HepG2 (cell line): ENCODE measurements around the gene CYSTM1. TPM values are rescaled to one million over a fixed set of nuclear protein-coding genes. Genes with fewer than 3 reads are reported as not detected.
A peak's percentile ranks its signal among the peaks of the same experiment; 100 is the strongest.

Source experiments
- ARID2 ChIP-seq: sonication (generic); formaldehyde crosslinking; IDR thresholded peaks from 2 replicates; pipeline ENCODE4 v1.8.1; 2022; ENCODE audit warnings: mild to moderate bottlenecking, missing genetic modification reagents, borderline replicate concordance
- DPF2 ChIP-seq: sonication (generic); formaldehyde crosslinking; IDR thresholded peaks from 2 replicates; pipeline ENCODE4 v1.4.0; 2020; ENCODE audit warnings: mild to moderate bottlenecking, low read depth, missing genetic modification reagents, borderline replicate concordance
- EP300 ChIP-seq, 3 experiments: sonication (generic) in 1 of 3; formaldehyde crosslinking in 1 of 3; IDR thresholded peaks; 2 replicates each; pipeline versions ENCODE4 v1.5.1 to v1.6.1; 2011 to 2020; ENCODE audit warnings: low read depth in 2 of 3, low read length in 2 of 3, borderline replicate concordance in 1 of 3, improper control_type of control experiment in 1 of 3, mild to moderate bottlenecking in 1 of 3, missing genetic modification reagents in 1 of 3, moderate library complexity in 1 of 3
- FOSL2 ChIP-seq: sonication (generic); formaldehyde crosslinking; IDR thresholded peaks from 2 replicates; pipeline ENCODE4 v1.4.0; 2020; ENCODE audit warnings: missing genetic modification reagents
- MIXL1 ChIP-seq: IDR thresholded peaks from 2 replicates; pipeline ENCODE4 v1.6.1; 2016
- NONO ChIP-seq, 2 experiments: fragments of 450-650 bp in 1 of 2; sonication (generic) in 1 of 2; formaldehyde crosslinking in 1 of 2; IDR thresholded peaks in 1 of 2; conservative IDR thresholded peaks in 1 of 2; 2 replicates each; pipeline versions ENCODE4 v1.6.1 to v1.8.0; 2017 to 2022; ENCODE audit warnings: mild to moderate bottlenecking in 1 of 2, missing genetic modification reagents in 1 of 2, moderate library complexity in 1 of 2
- WIZ ChIP-seq: sonication (generic); formaldehyde crosslinking; IDR thresholded peaks from 2 replicates; pipeline ENCODE4 v1.5.1; 2020; ENCODE audit warnings: mild to moderate bottlenecking, missing genetic modification reagents
- ZBTB43 ChIP-seq: sonication (generic); formaldehyde crosslinking; conservative IDR thresholded peaks from 2 replicates; pipeline ENCODE4 v1.4.0; 2020; ENCODE audit warnings: missing genetic modification reagents
- ZNF282 ChIP-seq: fragments of 450-650 bp; IDR thresholded peaks from 2 replicates; pipeline ENCODE4 v1.6.1; 2018; ENCODE audit not compliant: partially characterized antibody
- ZNF3 ChIP-seq: IDR thresholded peaks from 2 replicates; pipeline ENCODE4 v1.7.0; 2017; ENCODE audit warnings: inconsistent platforms
- ZNF660 ChIP-seq: sonication (generic); formaldehyde crosslinking; IDR thresholded peaks from 2 replicates; pipeline ENCODE4 v1.5.1; 2020; ENCODE audit warnings: mild to moderate bottlenecking, low read depth, missing genetic modification reagents, borderline replicate concordance
- ZNF768 ChIP-seq: sonication (generic); formaldehyde crosslinking; IDR thresholded peaks from 2 replicates; pipeline ENCODE4 v1.4.0; 2020; ENCODE audit warnings: missing genetic modification reagents
- ZNF883 ChIP-seq: sonication (generic); formaldehyde crosslinking; IDR thresholded peaks from 2 replicates; pipeline ENCODE4 v1.5.1; 2020; ENCODE audit warnings: mild to moderate bottlenecking, missing genetic modification reagents; ENCODE audit errors: not compliant biosample characterization
- polyA plus RNA-seq, 8 experiments: library from polyadenylated mRNA; depleted of rRNA in 3 of 8; stranded (reverse) in 7 of 8; unstranded in 1 of 8; fragments of >200 nt; fragmentation: Illumina TruSeq in 4 of 8; extraction: Trizol in 4 of 8; gene quantifications; 2 replicates each; pipeline versions ENCODE4 v1.2.1 to v1.2.3, GENCODE V29; 2011 to 2016; ENCODE audit warnings: low read depth in 4 of 8, missing spikeins in 1 of 8, mixed read lengths in 1 of 8; ENCODE audit not compliant: insufficient read depth in 1 of 8
- total RNA-seq, 5 experiments: library from RNA; depleted of rRNA; stranded (reverse); fragments of >200 nt; fragmentation: Illumina TruSeq; extraction: Trizol; gene quantifications; 2 replicates each; pipeline ENCODE4 v1.2.3, GENCODE V29; 2016; ENCODE audit warnings: low read depth in 1 of 5
- TF ChIP-seq, protein P1 (sequence below): sonication (generic); formaldehyde crosslinking; IDR thresholded peaks from 2 replicates; pipeline ENCODE4 v1.4.0; 2020; ENCODE audit warnings: missing genetic modification reagents
- TF ChIP-seq, protein P2 (sequence below): sonication (generic); formaldehyde crosslinking; IDR thresholded peaks from 2 replicates; pipeline ENCODE4 v1.4.0; 2020; ENCODE audit warnings: low read depth, missing genetic modification reagents
- TF ChIP-seq, protein P3 (sequence below): IDR thresholded peaks from 2 replicates; pipeline ENCODE4 v1.4.0; 2020; ENCODE audit warnings: mild to moderate bottlenecking, missing genetic modification reagents

The CYSTM1 gene
- total and polyA plus RNA-seq, 2 of the 13 experiments (the other 11 are each of a cell fraction or from before 2014, with no cell fraction given): 40.0 to 73.4 TPM

DNA sequence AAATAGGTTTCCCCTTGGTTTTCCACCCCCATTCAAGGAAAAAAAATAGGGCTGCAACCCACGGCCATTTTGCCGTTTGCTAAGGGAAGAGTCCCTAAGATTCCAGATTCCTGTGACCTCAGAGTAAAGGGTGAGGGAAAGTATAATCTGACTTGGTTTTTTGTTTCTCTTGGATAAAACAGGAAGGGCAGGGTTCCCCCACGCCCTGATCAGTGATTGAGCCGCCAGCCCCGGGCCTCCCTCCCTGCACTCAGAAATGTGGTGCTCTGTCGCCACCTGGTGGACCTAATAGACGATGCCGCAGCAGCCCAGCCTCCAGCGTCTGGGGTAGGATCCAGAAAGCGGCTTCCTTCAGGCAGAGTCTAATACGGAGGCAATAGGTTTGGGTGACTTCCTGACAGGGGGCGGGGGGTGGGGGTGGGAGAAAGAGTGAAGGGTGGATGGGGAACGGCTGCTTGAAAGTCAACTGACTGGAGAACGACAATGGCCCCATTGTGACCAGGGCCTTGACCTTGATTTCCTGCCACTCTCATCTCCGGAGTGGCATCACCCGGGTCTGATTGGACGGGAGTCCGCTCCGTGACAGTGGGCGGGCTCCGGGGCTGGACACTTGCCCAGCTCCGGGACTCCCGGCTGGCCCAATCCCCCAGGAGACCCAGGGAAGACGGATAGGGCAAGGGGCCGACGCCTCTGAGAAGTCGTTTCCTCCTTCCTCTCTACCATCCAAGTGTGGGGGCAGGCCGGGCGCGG, 17.8 kb upstream of the CYSTM1 start (continued):
- TF ChIP-seq, protein P1, sequence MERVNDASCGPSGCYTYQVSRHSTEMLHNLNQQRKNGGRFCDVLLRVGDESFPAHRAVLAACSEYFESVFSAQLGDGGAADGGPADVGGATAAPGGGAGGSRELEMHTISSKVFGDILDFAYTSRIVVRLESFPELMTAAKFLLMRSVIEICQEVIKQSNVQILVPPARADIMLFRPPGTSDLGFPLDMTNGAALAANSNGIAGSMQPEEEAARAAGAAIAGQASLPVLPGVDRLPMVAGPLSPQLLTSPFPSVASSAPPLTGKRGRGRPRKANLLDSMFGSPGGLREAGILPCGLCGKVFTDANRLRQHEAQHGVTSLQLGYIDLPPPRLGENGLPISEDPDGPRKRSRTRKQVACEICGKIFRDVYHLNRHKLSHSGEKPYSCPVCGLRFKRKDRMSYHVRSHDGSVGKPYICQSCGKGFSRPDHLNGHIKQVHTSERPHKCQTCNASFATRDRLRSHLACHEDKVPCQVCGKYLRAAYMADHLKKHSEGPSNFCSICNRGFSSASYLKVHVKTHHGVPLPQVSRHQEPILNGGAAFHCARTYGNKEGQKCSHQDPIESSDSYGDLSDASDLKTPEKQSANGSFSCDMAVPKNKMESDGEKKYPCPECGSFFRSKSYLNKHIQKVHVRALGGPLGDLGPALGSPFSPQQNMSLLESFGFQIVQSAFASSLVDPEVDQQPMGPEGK (CRISPR knock-in tag): peak; percentile 55; the same call in 1 of the 2 replicates
- TF ChIP-seq WIZ (CRISPR knock-in tag): no peak
- TF ChIP-seq ZNF660 (CRISPR knock-in tag): no peak
- TF ChIP-seq NONO (IDR thresholded peaks at IDR 0.05): no peak
- 0 out of 2 replicates have a peak, but pooled peaks have one; percentile 48 for TF ChIP-seq NONO (CRISPR knock-in tag; conservative IDR thresholded peaks at IDR 0.05)
- TF ChIP-seq ZNF883 (CRISPR knock-in tag): no peak
- no peak for TF ChIP-seq ZBTB43 (CRISPR knock-in tag)
- peak; percentile 42; the same call in 1 of the 2 replicates for TF ChIP-seq MIXL1
- TF ChIP-seq FOSL2 (CRISPR knock-in tag): peak; percentile 31; the same call in 1 of the 2 replicates
- 0 out of 2 replicates have a peak, but pooled peaks have one; percentile 49 for TF ChIP-seq DPF2 (CRISPR knock-in tag)
- peak in 1 of 2 experiments; percentile 24; a peak in 1 of 4 replicates for TF ChIP-seq EP300 (IDR thresholded peaks at IDR 0.05; ENCODE audit: low read depth in 2 of 2, low read length in 2 of 2)
- no peak for TF ChIP-seq EP300 (CRISPR knock-in tag; IDR thresholded peaks at IDR 0.05; ENCODE audit: borderline replicate concordance)
- peak; percentile 53; the same call in 1 of the 2 replicates for TF ChIP-seq ZNF768
- TF ChIP-seq, protein P2, sequence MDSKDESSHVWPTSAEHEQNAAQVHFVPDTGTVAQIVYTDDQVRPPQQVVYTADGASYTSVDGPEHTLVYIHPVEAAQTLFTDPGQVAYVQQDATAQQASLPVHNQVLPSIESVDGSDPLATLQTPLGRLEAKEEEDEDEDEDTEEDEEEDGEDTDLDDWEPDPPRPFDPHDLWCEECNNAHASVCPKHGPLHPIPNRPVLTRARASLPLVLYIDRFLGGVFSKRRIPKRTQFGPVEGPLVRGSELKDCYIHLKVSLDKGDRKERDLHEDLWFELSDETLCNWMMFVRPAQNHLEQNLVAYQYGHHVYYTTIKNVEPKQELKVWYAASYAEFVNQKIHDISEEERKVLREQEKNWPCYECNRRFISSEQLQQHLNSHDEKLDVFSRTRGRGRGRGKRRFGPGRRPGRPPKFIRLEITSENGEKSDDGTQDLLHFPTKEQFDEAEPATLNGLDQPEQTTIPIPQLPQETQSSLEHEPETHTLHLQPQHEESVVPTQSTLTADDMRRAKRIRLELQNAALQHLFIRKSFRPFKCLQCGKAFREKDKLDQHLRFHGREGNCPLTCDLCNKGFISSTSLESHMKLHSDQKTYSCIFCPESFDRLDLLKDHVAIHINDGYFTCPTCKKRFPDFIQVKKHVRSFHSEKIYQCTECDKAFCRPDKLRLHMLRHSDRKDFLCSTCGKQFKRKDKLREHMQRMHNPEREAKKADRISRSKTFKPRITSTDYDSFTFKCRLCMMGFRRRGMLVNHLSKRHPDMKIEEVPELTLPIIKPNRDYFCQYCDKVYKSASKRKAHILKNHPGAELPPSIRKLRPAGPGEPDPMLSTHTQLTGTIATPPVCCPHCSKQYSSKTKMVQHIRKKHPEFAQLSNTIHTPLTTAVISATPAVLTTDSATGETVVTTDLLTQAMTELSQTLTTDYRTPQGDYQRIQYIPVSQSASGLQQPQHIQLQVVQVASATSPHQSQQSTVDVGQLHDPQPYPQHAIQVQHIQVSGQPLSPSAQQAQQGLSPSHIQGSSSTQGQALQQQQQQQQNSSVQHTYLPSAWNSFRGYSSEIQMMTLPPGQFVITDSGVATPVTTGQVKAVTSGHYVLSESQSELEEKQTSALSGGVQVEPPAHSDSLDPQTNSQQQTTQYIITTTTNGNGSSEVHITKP (CRISPR knock-in tag): no peak
- no peak for TF ChIP-seq ZNF282
- no peak for TF ChIP-seq ARID2
- peak; percentile 93 for TF ChIP-seq ZNF3
- TF ChIP-seq, protein P3, sequence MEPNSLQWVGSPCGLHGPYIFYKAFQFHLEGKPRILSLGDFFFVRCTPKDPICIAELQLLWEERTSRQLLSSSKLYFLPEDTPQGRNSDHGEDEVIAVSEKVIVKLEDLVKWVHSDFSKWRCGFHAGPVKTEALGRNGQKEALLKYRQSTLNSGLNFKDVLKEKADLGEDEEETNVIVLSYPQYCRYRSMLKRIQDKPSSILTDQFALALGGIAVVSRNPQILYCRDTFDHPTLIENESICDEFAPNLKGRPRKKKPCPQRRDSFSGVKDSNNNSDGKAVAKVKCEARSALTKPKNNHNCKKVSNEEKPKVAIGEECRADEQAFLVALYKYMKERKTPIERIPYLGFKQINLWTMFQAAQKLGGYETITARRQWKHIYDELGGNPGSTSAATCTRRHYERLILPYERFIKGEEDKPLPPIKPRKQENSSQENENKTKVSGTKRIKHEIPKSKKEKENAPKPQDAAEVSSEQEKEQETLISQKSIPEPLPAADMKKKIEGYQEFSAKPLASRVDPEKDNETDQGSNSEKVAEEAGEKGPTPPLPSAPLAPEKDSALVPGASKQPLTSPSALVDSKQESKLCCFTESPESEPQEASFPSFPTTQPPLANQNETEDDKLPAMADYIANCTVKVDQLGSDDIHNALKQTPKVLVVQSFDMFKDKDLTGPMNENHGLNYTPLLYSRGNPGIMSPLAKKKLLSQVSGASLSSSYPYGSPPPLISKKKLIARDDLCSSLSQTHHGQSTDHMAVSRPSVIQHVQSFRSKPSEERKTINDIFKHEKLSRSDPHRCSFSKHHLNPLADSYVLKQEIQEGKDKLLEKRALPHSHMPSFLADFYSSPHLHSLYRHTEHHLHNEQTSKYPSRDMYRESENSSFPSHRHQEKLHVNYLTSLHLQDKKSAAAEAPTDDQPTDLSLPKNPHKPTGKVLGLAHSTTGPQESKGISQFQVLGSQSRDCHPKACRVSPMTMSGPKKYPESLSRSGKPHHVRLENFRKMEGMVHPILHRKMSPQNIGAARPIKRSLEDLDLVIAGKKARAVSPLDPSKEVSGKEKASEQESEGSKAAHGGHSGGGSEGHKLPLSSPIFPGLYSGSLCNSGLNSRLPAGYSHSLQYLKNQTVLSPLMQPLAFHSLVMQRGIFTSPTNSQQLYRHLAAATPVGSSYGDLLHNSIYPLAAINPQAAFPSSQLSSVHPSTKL: peak; percentile 54; the same call in 1 of the 2 replicates
